Heart left ventricle (tissue), 13 donors: ENCODE results near the gene RERG.
"Not testable (repeated sequence)": the region's sequence is repeated elsewhere in the genome, so short reads cannot be mapped to it uniquely, and the experiment has no call there.

Source experiments
- POLR2A ChIP-seq, 2 donors: fragments of 450-650 bp; IDR thresholded peaks; one replicate each; pipeline ENCODE4 v1.6.1; 2017; ENCODE audit warnings: antibody characterized with exemption in 2 of 2, mild to moderate bottlenecking in 2 of 2, moderate library complexity in 2 of 2
- TF ChIP-seq, protein P1 (sequence below), 12 donors: fragments of 200-600 bp; sonication (generic) in 4 of 12; IDR thresholded peaks; one replicate each; pipeline versions ENCODE4 v1.5.0 to v1.8.0; 2018 to 2022; ENCODE audit warnings: antibody characterized with exemption in 12 of 12, mild to moderate bottlenecking in 5 of 12
- donor health status: ischemic (EF 13 %, LVEDD 7.1; RV severe dilation, severe dysfunction).
- donor health status: DM: no; HTN: yes; CAD: no.
- donor health status: DM: no; HTN: no; CAD: no.
- donor health status: ischemic (EF 25% LVEDD 6.9; RV normal size, moderate dysfunction).
- donor health status: ischemic (EF 25% LVEDD 5.7; RV mildly dilated, moderate dysfunction).
- donor health status: ischemic (EF 35%, LVEDD 5.7; RV mildly dilated, moderate dysfunction).
- donor health status: nonischemic (EF 11% LVEDD 7.7; RV severe dilation, severe dysfunction).
- donor health status: DM: yes; HTN: yes; CAD: no.
- donor health status: PGD.
- donor health status: ischemic (EF 29% LVEDD 5.4; RV normal size, mild dysfunction).
- donor health status: nonischemic (EF 23%, LVEDD 6.1; RV moderate dilation, normal function).

DNA sequence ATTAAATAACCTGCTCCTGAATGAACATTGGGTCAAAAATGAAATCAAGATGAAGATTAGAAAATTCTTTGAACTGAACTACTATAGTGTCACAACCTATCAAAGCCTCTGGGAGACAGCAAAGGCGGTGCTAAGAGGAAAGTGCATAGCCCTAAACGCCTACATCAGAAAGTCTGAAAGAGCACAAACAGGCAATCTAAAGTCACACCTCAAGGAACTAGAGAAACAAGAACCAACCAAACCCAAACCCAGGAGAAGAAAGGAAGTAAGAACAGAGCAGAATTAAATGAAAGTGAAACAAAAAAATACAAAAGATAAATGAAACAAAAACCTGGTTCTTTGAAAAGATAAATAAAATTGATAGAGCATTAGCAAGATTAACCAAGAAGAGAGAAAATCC is 143.5 kb downstream of the RERG start:
- TF ChIP-seq, protein P1, sequence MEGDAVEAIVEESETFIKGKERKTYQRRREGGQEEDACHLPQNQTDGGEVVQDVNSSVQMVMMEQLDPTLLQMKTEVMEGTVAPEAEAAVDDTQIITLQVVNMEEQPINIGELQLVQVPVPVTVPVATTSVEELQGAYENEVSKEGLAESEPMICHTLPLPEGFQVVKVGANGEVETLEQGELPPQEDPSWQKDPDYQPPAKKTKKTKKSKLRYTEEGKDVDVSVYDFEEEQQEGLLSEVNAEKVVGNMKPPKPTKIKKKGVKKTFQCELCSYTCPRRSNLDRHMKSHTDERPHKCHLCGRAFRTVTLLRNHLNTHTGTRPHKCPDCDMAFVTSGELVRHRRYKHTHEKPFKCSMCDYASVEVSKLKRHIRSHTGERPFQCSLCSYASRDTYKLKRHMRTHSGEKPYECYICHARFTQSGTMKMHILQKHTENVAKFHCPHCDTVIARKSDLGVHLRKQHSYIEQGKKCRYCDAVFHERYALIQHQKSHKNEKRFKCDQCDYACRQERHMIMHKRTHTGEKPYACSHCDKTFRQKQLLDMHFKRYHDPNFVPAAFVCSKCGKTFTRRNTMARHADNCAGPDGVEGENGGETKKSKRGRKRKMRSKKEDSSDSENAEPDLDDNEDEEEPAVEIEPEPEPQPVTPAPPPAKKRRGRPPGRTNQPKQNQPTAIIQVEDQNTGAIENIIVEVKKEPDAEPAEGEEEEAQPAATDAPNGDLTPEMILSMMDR (IDR thresholded peaks at IDR 0.05), result not testable (repeated sequence)
- not testable (repeated sequence) for TF ChIP-seq POLR2A (IDR thresholded peaks at IDR 0.05)
